PC-9 (cell line): ENCODE results near the gene FNDC7.

Experiments used
- CTCF ChIP-seq: fragments of 200-600 bp; sonication (generic); conservative IDR thresholded peaks from 2 replicates; pipeline ENCODE4 v1.6.1; 2017; ENCODE audit warnings: mixed run types, antibody characterized with exemption, mild to moderate bottlenecking, moderate library complexity
- EZH2 ChIP-seq: fragments of 200-600 bp; sonication (generic); IDR thresholded peaks from 2 replicates; pipeline ENCODE4 v1.8.0; 2017; ENCODE audit warnings: antibody characterized with exemption, low read depth

- TF ChIP-seq CTCF (no peak), EZH2 (no peak)
These were observed 6.4 kb downstream of the FNDC7 start for GRCh38 chr1:108718927-108719655.
